Measurements from ENCODE around the gene CCDC15. TPM values are rescaled to one million over a fixed set of nuclear protein-coding genes. Genes with fewer than 3 reads are reported as not detected.
"Not testable (repeated sequence)": the region's sequence is repeated elsewhere in the genome, so short reads cannot be mapped to it uniquely, and the experiment has no call there.

Gene CCDC15
- total RNA-seq, 6 donors from 2014 or later: 0.89 to 3.1 (median 1.2) TPM

- Histone ChIP-seq H3K4me3 (no peak overlapping the region), H3K27ac (no peak overlapping the region), H3K4me1 (peaks cover 5 to 17% (median 9%) of the 10 kb centered on the region in 4 donors), H3K36me3 (no peaks in the 10 kb centered on the region), H3K27me3 (no peaks in the 10 kb centered on the region), H3K9me3 (no peaks in the 10 kb centered on the region)
- no peak for TF ChIP-seq CTCF (IDR thresholded peaks at IDR 0.05)
- TF ChIP-seq EP300 (IDR thresholded peaks at IDR 0.05): no peak
- no peak for TF ChIP-seq POLR2AphosphoS5 (IDR thresholded peaks at IDR 0.05)
- no peak for TF ChIP-seq POLR2A (IDR thresholded peaks at IDR 0.05)
- ATAC-seq (ENCODE audit: low FRiP score in 2 of 2) (no peak), DNase-seq (no peak)
Measured at GRCh38 chr11:124955035-124955434, 1.0 kb downstream of the CCDC15 start.

GRCh38 chr11:124961972-124962609 lies 8.1 kb downstream of the CCDC15 start:
- Histone ChIP-seq H3K9me3 (no peaks in the 10 kb centered on the region), H3K36me3 (no peaks in the 10 kb centered on the region), H3K27me3 (no peaks in the 10 kb centered on the region), H3K4me3 (no peak overlapping the region), H3K27ac (no peak overlapping the region), H3K4me1 (no peaks in the 10 kb centered on the region)
- peak in 1 of 2 donors; percentile 88 for ATAC-seq (ENCODE audit: low FRiP score in 2 of 2)
- DNase-seq: no peak
- 20% methylated on average over 5 of the region's 5 CpGs for WGBS, 2 donors
- TF ChIP-seq CTCF (IDR thresholded peaks at IDR 0.05) (peak; percentile 47 to 85 (median 68)), POLR2AphosphoS5 (IDR thresholded peaks at IDR 0.05) (no peak), EP300 (IDR thresholded peaks at IDR 0.05) (no peak)

- not testable (repeated sequence) for H3K4me3 ChIP-seq; H3K27ac ChIP-seq; H3K4me1 ChIP-seq; H3K27me3 ChIP-seq; H3K9me3 ChIP-seq; H3K36me3 ChIP-seq; ATAC-seq (ENCODE audit: low FRiP score in 2 of 2)
- peak in 1 of 2 donors; percentile 19 for DNase-seq
- 79 to 85% methylated on average over 10 to 13 of the region's 13 CpGs for WGBS, 2 donors
Measured at GRCh38 chr11:124968197-124968596, 14.2 kb downstream of the CCDC15 start.

GRCh38 chr11:124970925-124971324 lies 16.9 kb downstream of the CCDC15 start:
- peak in 1 of 2 donors; percentile 36 for ATAC-seq (ENCODE audit: low FRiP score in 2 of 2)
- H3K27me3 ChIP-seq: no peaks in the 10 kb centered on the region
- WGBS, 2 donors: 57 to 93% methylated on average over 2 of the region's 2 CpGs
- H3K4me3 ChIP-seq: no peak overlapping the region
- TF ChIP-seq POLR2AphosphoS5 (IDR thresholded peaks at IDR 0.05): no peak
- H3K4me1 ChIP-seq: no peaks in the 10 kb centered on the region
- no peaks in the 10 kb centered on the region for H3K9me3 ChIP-seq
- no peak overlapping the region for H3K27ac ChIP-seq
- H3K36me3 ChIP-seq: no peaks in the 10 kb centered on the region
- no peak for DNase-seq

- Histone ChIP-seq H3K27me3 (no peaks in the 10 kb centered on the region), H3K36me3 (no peaks in the 10 kb centered on the region), H3K9me3 (no peaks in the 10 kb centered on the region), H3K4me3 (no peak overlapping the region), H3K4me1 (no peaks in the 10 kb centered on the region), H3K27ac (no peak overlapping the region)
- DNase-seq (no peak), ATAC-seq (ENCODE audit: low FRiP score in 2 of 2) (no peak)
- no peak for TF ChIP-seq POLR2A (IDR thresholded peaks at IDR 0.05)
- TF ChIP-seq CTCF (IDR thresholded peaks at IDR 0.05): no peak
- TF ChIP-seq POLR2AphosphoS5 (IDR thresholded peaks at IDR 0.05): no peak
- no peak for TF ChIP-seq EP300 (IDR thresholded peaks at IDR 0.05)
- 88 to 91% methylated on average over 2 of the region's 2 CpGs for WGBS, 2 donors
Measured at GRCh38 chr11:124971810-124972209, 17.8 kb downstream of the CCDC15 start.

GRCh38 chr11:124976531-124976930 lies 22.5 kb downstream of the CCDC15 start:
- TF ChIP-seq POLR2AphosphoS5 (IDR thresholded peaks at IDR 0.05): no peak
- TF ChIP-seq POLR2A (IDR thresholded peaks at IDR 0.05): no peak
- ATAC-seq (ENCODE audit: low FRiP score in 2 of 2): no peak

More at GRCh38 chr11:124976531-124976930, 22.5 kb downstream of the CCDC15 start:
- DNase-seq: no peak
- Histone ChIP-seq H3K36me3 (no peaks in the 10 kb centered on the region), H3K9me3 (peaks cover 0 to 6% (median 3%) of the 10 kb centered on the region in 4 donors), H3K27me3 (no peaks in the 10 kb centered on the region), H3K4me3 (no peak overlapping the region), H3K27ac (no peak overlapping the region), H3K4me1 (no peaks in the 10 kb centered on the region)
- 92 to 94% methylated on average over 3 of the region's 3 CpGs for WGBS, 2 donors
